Fibroblast of lung (primary cell): Measurements from ENCODE around the gene IL1RN.

Experiments
- CTCF ChIP-seq, 2 donors: IDR thresholded peaks in 1 of 2; conservative IDR thresholded peaks in 1 of 2; 1 replicate in 1 of 2; 2 replicates in 1 of 2; pipeline ENCODE4 v1.5.1; 2011 to 2012; ENCODE audit warnings: low read length in 2 of 2, control low read depth in 1 of 2, inconsistent platforms in 1 of 2, low read depth in 1 of 2, mild to moderate bottlenecking in 1 of 2
- EZH2 ChIP-seq: IDR thresholded peaks from 2 replicates; pipeline ENCODE4 v1.5.1; 2012; ENCODE audit warnings: low read length, control low read depth, mild to moderate bottlenecking; ENCODE audit errors: missing control alignments

- no peak for TF ChIP-seq EZH2
- no peak for TF ChIP-seq CTCF (conservative IDR thresholded peaks at IDR 0.05 in 1 of 2, IDR thresholded peaks at IDR 0.05 in 1 of 2; ENCODE audit: low read depth in 1 of 2, low read length in 2 of 2)
Measured at GRCh38 chr2:113083296-113083695, 44.1 kb upstream of the IL1RN start.
